Endothelial cell (in vitro differentiated cells): ENCODE data around the gene SPC25. TPM values are rescaled to one million over a fixed set of nuclear protein-coding genes. Genes with fewer than 3 reads are reported as not detected.

Experiments used
- DNase-seq: peaks from one replicate; pipeline ENCODE4 v3.0.0; 2021; ENCODE audit warnings: low spot score
- H3K27ac Mint-ChIP-seq: one replicate; pipeline ENCODE4 v1.8.0; 2021; ENCODE audit warnings: mixed read lengths, inconsistent platforms; ENCODE audit not compliant: unreplicated experiment
- H3K27me3 Mint-ChIP-seq: one replicate; pipeline ENCODE4 v1.8.0; 2021; ENCODE audit warnings: mild to moderate bottlenecking, moderate library complexity, mixed read lengths, inconsistent platforms; ENCODE audit not compliant: unreplicated experiment
- H3K36me3 Mint-ChIP-seq: one replicate; pipeline ENCODE4 v1.8.0; 2021; ENCODE audit warnings: mild to moderate bottlenecking, low read depth, mixed read lengths, inconsistent platforms; ENCODE audit not compliant: unreplicated experiment
- H3K4me1 Mint-ChIP-seq: one replicate; pipeline ENCODE4 v1.8.0; 2021; ENCODE audit warnings: mild to moderate bottlenecking, mixed read lengths, inconsistent platforms; ENCODE audit not compliant: unreplicated experiment
- H3K4me3 Mint-ChIP-seq: one replicate; pipeline ENCODE4 v1.8.0; 2021; ENCODE audit warnings: mild to moderate bottlenecking, mixed read lengths, inconsistent platforms; ENCODE audit not compliant: unreplicated experiment
- H3K9me3 Mint-ChIP-seq: one replicate; pipeline ENCODE4 v1.8.0; 2021; ENCODE audit warnings: mixed read lengths, inconsistent platforms; ENCODE audit not compliant: unreplicated experiment
- CTCF ChIP-seq: fragments of 200-600 bp; sonication (generic); IDR thresholded peaks from one replicate; pipeline ENCODE4 v1.5.0; 2021; ENCODE audit warnings: antibody characterized with exemption; ENCODE audit not compliant: unreplicated experiment
- total RNA-seq: library from RNA; stranded (reverse); fragmentation: NEBNext Ultra II Directional; extraction: Animal tissue kit (Norgen Biotek cat#: 25700); gene quantifications from one replicate; pipeline ENCODE4 v1.2.1, GENCODE V29; 2021; ENCODE audit not compliant: unreplicated experiment

Gene SPC25
- total RNA-seq, 1 donor from 2014 or later: 6.2 TPM

- no peak for TF ChIP-seq CTCF
- Mint-ChIP-seq H3K27me3 (no peaks in the 10 kb centered on the region), H3K36me3 (no peaks in the 10 kb centered on the region), H3K9me3 (no peaks in the 10 kb centered on the region), H3K27ac (no peak overlapping the region), H3K4me1 (peaks cover 4% of the 10 kb centered on the region), H3K4me3 (no peak overlapping the region)
- DNase-seq: no peak
These were observed 34.6 kb downstream of the SPC25 start for GRCh38 chr2:168855601-168856000.

- H3K4me1 Mint-ChIP-seq: peaks cover 4% of the 10 kb centered on the region
- no peaks in the 10 kb centered on the region for H3K36me3 Mint-ChIP-seq
- H3K4me3 Mint-ChIP-seq: no peak overlapping the region
- H3K27me3 Mint-ChIP-seq: no peaks in the 10 kb centered on the region
- no peak overlapping the region for H3K27ac Mint-ChIP-seq
- H3K9me3 Mint-ChIP-seq: no peaks in the 10 kb centered on the region
- no peak for TF ChIP-seq CTCF
- no peak for DNase-seq
These were observed 35.6 kb downstream of the SPC25 start for GRCh38 chr2:168854651-168855050.

GRCh38 chr2:168853471-168853870 lies 36.8 kb downstream of the SPC25 start:
- no peak for TF ChIP-seq CTCF
- Mint-ChIP-seq H3K36me3 (no peaks in the 10 kb centered on the region), H3K27me3 (no peaks in the 10 kb centered on the region), H3K4me1 (peaks cover 4% of the 10 kb centered on the region), H3K9me3 (no peaks in the 10 kb centered on the region), H3K27ac (no peak overlapping the region), H3K4me3 (no peak overlapping the region)
- DNase-seq: no peak

- no peak for TF ChIP-seq CTCF
- no peak for DNase-seq
- Mint-ChIP-seq H3K36me3 (no peaks in the 10 kb centered on the region), H3K9me3 (no peaks in the 10 kb centered on the region), H3K27ac (no peak overlapping the region), H3K4me3 (no peak overlapping the region), H3K27me3 (no peaks in the 10 kb centered on the region), H3K4me1 (peaks cover 4% of the 10 kb centered on the region)
These were observed 37.7 kb downstream of the SPC25 start for GRCh38 chr2:168852481-168852880.

GRCh38 chr2:168851674-168852320 lies 38.4 kb downstream of the SPC25 start:
- no peak overlapping the region for H3K4me3 Mint-ChIP-seq
- no peak overlapping the region for H3K27ac Mint-ChIP-seq
- H3K4me1 Mint-ChIP-seq: peaks cover 5% of the 10 kb centered on the region
- DNase-seq: no peak
- TF ChIP-seq CTCF: no peak
- no peaks in the 10 kb centered on the region for H3K36me3 Mint-ChIP-seq
- no peaks in the 10 kb centered on the region for H3K9me3 Mint-ChIP-seq
- no peaks in the 10 kb centered on the region for H3K27me3 Mint-ChIP-seq
